GM18502 (cell line): ENCODE measurements around the gene TSPAN18.

Experiments used
- ATAC-seq: cut with Tn5 transposase; IDR thresholded peaks from one replicate; pipeline ENCODE4 v1.9.1; 2021; ENCODE audit warnings: mild to moderate bottlenecking; ENCODE audit not compliant: unreplicated experiment, poor library complexity

Gene TSPAN18

DNA sequence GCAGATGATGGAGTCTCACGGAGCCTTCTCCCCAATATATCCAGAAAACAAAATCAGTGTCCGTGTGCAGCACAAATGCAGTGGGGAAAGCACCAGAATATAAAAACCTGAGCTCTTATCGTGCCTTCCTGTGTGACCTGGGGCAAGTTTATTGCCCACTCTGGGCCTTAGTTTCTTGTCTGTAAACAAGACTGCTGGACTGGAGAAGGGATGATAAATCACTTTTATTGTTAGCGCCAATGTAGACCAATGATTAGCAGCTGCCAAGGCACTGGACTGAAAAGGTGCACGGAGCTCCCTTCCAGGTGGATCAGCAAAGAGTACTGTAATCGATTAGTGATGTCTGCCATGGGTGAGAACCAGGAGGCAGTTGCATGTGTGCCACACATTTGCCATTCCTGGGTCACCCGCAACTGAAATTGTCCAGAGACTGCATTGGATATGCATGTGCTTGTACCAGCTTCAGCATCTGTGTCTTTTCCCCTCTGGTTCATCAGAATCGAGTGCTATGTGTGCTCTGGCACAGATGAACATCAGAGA is 89.2 kb downstream of the TSPAN18 start:
- ATAC-seq = no peak

DNA sequence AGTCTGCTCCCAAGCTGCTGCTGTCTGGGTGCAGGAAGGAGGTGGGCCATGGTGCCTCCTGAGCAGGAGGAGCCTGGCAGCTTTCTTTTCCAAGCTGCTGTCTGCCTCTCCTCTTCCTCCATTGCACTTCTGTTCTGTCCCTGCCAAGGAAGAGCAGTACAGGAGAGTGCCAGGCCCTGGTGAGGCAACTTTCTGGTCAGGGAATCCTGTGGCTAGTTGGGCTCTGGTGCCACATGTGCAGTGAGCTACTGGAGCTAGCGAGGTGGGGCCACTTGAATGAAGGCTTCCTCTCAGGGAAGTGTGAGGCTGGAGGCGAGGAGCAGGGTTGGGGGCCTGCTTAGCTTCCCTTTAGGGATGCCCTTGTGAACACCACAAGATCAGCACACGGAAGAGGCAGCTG is 90.0 kb downstream of the TSPAN18 start:
- ATAC-seq = no peak

DNA sequence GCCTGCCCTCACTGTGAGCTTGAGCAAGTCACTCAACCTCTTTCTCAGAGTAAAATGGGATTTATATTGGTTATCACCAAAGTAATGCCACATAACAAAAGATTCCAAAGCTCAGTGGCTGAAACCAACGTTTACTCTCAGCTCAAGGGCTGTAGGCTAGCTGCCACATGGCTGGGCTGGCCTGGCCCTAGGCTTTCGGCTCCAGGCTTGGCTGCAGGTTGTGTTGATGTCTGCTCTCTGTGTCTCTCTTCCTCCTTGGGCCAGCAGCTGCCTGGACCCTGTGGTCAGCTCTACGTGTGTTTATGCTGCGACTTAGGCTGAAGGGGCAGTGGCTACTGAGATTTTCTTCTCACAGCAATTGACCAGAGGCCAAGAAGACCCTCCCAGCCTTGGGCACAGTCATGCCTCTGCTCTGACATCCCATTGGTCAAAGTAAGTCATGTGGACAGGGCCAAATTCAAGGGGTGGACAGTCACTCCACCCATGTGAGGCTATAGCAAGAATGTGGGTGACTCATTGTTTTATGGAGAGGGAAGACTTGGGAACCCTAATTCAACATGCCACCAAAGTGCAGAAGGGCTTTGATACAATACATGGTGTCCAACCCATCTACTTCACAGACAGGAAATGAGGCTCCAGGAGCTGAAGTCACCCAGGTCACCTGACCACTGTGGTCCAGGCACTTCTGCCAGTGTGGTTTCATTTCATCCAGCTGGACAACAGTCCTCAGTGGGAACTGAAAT is 90.6 kb downstream of the TSPAN18 start:
- ATAC-seq = no peak

DNA sequence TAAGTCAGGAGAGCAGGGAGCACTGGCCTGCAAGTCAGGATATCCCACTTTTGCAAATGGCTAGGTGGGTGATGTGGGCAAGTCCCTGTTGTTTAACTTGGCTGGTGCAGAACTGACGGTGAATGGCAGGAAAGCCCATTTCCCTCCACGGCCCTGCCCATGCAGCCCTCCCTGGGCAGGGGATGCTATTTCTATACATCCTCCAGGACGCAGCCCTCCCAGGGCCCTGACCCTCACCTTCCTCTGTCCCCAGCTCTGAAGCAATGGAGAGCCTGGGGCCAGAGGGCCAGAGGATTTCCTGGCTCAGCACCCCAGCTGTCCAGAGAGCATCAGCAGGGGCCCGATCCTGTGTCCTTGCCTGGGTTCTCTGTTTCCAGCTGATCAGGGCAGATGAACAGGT is 91.3 kb downstream of the TSPAN18 start:
- no peak for ATAC-seq

DNA sequence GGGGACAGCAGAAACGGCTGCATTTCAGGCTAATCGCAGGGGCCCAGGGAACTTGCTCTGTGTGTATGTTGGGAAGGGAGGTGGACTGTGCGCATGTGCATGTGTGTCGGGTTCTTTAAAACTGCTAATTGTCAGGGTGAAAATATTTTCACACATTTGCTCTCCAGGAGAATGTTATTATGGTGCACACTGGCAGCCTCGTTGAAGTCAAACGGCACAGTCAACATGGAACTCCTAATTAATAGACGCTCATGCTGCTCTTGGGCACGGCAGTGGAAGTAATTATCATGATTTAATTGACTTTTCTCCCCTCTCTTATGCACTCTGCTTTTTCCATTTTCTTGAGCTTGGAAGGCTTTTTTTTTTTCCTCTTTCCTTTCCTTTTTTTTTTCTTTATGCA is 92.6 kb downstream of the TSPAN18 start:
- no peak for ATAC-seq

DNA sequence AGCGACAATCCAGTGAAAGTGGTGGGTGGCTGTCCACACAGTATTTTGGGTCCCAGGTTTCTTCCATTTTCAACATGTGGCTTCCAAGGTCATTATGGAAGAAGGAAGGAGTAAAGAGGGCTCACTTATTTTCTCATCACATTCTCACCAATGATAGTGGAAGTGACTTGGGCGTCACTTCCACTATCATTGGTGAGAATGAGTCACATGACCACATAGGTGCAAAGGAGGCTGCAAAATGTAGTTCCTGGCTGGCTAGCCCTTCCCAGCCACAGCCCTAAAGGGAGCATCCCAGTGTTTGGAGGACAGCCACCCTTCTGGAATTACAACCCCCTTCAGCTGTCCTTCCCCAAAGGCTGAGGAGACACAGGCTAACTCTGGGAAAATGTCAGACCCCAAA is 95.6 kb downstream of the TSPAN18 start:
- ATAC-seq = no peak

DNA sequence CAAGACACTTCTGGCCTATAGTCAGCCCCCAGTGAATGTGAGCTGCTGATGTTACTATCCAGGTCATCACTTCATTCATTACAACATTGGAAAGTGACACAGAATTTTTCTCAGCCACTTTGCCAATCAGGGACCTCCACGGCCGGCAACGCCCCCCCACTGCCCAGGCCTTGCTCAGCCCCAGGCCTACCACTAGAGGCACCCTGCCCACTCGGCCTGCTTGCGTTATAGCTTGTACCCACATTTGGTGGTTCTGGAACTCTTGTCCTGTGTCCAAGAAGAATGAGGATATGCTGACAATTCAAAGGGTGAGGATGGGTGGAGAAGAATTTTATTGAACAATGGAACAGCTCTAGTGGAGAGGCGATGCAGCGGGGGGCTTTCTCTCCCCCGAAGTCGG is 96.2 kb downstream of the TSPAN18 start:
- no peak for ATAC-seq

DNA sequence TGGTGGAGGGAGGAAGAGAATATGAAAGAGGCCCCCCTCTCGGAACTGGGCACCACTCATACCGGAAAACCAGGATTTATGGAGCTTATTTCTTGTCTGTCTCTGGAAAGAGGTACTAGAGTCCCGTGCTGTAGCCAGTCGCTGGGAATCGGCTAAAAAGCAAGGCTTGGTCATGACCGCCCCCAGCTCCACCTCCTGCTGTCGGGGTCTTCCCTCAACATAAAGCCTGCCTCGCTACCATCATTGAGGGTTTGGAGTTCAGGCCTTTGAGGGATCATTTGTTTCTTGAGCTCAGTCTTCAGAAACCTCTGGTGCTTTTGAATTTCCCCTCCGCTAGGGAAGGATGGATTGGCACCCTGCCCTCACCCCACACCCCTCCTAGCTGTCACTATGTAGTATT is 97.1 kb downstream of the TSPAN18 start:
- no peak for ATAC-seq

DNA sequence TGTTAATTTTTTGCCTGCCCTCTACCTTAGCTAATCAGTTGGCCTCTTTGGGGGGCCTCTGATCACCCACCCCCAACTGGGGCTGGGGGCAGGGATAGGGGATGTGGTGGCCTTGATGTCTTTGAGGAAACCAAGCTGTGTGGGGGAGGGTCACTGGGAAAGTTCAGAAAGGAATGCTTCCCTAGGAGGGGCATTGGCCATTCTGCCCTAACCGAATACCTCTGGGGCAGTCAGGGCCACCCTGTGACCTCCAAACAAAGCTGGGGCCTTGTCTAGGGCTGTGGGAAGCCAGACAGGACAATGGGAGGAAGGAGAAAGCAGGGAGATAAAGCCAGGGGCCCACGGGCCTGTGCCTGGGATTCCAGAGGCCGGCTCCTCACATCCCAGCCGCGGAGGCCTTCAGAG is 97.5 kb downstream of the TSPAN18 start:
- ATAC-seq = no peak

DNA sequence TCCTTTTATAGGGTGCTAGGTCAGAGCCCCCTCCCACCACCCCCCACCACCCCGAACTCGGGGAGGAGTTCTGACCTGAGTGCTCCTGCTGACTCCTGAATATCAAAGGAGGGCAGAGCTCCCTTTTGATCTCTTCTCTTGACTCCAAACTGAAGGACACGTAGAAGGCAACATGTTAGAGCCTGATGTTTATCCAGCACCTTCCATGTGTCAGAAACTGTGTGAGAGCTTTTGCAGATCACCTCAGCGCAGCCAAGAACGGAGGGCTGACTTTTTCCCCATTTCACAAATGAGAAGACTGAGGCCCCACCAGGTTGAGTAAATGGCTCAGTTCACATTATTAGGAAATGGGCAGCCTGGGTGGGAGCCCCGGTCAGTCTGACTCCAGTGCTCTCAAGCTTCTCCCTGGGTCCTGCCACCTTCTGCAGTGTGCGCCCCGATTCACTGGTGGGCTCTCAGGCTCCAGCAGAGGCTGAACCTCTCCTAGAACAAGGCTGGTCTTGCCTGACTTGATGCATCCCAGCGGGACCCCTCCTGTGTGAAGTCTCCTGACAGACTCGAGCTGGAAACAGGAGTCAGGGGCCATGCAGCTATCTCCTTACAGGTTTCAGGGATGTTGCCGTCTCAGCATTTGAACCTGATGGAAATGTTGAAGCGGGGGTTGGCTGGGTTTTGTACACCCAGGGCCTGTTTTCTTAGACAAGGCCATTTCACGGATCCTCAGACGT is 98.5 kb downstream of the TSPAN18 start:
- ATAC-seq = no peak

DNA sequence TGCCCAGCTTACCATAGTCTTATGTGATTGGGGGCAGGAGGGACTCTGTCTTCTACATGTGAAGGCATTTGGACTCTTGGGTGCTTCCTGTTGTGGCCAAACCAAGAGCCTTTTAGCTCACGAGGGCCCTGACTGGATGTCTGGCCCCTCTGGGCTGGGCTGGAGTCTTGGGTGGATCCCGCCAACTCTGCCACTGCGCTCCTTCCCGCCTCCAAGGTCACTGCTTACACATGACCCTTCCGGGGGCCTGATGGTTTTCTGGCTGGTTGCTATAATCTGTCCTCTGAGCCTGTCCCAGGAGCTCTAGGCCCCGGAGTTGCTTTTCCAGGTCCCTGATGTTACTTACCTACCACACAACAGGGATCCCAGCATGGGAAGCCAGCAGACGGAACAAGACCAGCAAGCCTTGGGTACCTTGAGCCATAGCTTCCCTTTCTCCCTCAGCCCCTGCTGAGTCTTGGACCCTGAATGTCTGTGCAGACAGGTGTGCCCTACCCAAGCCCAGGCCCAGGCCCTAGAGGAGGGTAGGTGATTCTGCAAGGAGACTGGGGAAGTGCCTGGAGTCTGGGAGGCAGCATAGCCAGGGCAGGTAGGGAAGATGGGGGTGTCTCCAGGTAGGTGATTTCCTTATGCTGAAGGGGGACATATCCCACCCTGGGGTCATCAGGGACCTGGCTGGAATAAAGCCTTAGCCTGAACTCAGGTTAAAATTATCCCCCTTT is 100.3 kb downstream of the TSPAN18 start:
- no peak for ATAC-seq

DNA sequence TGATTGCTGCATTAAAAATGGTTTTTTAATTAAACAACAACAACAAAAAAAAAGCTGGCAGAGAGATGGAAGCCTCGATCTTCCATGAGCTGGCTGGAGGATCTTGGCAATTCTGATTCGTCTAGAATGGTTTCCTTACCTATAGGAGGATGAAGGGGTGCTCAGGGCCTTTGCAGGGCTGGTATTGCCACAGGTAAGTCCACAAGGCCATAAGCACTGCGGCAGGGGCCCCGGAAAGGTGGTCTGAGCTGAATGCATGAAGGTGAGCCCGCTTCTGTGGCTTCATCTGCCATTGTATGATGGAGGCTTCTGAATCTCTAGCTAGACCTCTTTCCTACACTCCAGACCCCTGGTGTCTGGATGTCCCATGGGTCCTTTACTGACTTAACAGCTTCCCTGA is 101.5 kb downstream of the TSPAN18 start:
- ATAC-seq = no peak

DNA sequence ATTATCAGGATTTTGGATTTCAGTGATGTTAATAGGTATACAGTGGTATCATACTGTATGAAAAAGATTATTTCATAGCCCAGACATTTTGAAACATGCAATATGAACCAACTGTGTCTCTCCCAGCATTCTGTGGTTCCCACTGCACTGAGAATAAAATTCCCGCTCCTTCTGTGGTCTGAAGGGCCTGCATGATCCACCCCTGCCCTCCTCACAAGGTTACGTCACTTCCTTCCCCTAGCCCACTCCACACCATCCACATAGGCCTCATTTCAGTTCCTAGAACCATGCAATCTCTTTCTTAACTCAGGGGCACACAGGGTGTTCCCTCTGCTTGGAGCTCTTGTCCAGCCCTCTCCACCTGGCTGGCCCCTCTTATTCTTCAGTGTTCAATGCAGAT is 103.1 kb downstream of the TSPAN18 start:
- ATAC-seq = no peak

DNA sequence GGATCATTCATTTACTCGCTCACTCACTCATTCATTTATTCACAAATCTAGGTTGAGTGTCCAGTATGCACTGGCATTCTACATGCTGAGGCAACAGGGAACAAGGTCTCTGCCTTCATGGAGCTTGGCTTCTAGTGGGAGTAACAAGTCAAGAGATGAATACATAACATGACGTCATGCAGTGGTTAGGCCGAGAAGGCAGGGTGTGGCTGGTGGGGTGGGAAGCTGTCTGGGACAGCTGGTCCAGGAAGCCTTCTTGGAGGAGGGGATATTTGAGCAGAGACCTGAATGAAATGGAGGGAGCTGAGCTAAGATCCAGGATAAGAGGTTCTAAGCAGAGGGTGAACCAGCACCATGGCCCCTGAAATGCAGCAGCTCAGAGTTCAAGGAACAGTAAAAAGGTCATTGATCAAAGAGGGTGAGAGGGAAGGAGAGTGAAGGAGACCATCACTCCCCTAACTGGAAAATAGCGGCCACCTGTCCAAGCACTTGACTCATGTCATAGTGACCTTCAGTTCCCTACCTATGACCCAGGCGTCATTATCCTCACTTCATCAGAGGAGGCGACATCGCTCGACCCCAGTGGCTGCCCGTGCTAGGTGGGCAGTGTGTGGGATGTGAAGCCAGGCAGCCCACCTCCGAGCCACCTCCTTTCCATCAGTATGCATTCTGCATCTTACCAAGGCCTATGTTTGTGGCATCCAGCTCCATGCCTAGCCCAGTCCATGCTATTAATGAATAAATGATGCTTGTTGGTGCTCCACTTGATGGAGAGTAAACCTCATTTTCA is 105.0 kb downstream of the TSPAN18 start:
- ATAC-seq = no peak

DNA sequence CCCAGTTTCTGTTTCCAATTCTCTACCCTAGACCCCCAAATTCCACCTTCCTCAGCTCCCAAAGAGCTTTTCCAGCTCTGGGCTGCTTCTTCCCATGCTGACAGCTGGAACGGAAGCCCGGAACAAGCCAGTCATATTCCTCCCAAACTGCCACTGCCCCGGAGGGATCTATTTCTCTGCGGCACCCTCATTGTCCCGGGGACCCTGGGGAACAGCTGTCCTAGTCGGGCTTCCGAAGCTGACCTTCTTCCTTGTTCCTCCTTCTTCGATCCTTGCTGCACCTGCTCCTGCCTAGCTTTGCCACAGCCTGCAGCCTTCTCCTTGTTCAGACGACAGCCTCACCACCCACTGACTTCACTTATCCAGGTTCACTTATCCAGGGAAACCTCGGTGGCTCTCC is 105.7 kb downstream of the TSPAN18 start:
- ATAC-seq = no peak

DNA sequence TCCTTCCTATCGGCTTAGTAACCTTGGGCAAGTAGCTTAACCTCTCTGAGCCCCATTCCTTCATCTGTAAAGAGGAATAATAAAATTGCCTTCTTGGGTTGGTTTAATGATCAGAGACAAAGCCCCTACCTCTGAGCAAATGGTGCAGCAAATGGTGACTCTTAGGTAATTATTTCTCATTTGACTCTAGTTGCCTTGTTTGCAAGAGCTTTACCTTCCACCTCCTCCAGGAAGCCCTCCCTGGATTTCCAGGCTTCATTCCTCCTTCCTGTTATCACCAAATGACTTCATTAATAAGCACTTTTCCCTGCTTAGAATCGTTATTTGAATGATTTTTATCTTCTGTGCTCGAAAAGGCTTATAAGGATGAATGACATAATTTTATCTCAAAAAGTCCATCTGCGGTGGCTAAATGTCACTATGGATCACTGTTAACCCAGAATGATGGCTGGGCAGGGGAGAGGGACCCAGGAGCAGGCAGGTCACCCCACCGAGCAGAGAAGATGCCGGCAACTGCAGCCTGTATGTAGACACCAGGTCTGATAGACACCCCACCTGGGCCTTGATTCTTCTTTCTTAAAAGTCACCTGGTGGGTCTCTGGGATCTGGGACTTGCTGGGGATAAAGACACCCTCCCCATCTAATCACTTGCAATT is 106.6 kb downstream of the TSPAN18 start:
- ATAC-seq = no peak

DNA sequence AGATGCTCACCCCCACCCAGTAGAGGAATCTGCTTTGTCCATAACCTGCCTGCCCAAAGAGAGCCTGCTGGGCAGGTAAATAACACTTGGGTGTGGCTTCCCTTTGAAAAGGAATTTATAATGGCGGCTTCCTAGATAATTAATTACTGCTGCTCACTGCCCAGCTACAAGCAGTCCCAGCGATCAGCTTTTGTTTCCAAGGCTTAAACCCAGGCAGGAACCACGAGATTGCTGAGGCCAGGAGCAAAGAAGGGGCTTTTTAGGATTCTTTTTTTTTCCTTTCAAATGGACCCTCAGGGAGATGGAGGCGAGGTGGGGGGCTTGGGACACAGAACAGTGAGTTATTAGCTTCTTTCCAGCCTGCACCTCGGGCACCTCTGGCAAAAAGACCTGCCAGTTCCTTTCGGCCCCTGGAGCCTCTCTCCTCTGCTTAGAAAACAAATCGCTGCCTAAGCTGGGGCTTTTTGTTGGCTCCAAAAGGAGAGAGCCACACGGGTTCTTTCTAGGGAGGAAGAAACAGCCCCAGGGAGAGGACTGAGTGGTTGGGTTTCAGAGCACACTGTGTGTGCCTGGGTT is 107.2 kb downstream of the TSPAN18 start:
- ATAC-seq = no peak

DNA sequence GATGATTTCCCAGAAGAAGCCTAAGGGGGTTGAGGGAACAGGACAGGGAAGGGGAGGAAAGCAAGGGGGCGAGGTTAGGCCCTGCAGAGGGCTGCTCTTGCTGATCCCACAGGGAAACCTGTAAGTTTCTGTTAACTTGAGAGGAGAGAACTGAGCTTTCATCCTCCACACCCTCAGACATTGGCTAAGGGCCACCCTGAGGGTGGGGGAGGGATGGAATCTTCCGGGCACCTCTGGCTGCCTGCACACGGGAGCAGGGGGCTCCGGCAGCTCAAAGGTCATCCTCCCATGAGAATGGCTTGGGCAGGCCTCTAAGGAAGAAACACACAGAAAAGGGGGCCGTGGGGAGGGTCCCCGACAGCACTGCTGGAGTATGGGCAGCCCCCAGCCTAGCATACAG is 108.1 kb downstream of the TSPAN18 start:
- ATAC-seq = no peak

DNA sequence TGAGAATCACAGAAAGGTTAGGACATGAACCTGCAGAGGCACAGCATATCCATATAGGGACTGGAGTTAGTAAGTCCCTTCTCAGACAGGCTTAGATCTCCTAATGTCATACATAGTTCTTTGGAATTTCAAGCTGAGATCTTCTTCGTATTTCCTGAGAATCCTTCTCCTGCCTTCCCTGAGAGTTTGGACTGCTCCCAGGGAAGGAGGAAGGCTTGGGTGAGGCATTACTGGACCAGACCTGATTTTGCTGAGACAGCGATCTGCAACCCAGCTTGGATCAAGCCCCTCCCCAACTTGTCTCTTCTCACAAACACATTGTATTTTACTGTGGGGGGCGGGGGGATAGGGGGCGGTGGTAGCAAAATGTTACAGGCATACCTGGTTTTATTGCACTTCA is 108.5 kb downstream of the TSPAN18 start:
- ATAC-seq = no peak

DNA sequence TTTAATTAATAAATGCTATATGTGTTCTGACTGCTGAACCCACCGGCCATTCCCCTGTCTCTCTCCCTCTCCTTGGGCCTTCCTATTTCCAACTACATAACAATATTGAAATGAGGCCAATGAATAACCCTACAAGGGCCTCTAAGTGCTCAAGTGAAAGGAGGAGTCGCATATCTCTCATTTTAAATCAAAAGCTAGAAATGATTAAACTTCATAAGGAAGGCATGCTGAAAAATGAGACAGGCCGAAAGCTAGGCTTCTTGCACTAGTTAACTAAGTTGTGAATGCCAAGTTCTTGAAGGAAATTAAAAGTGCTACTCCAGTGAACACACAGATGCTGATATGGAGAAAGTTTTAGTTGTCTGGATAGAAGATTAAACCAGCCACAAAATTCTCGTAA is 109.2 kb downstream of the TSPAN18 start:
- no peak for ATAC-seq
